CD4-positive, alpha-beta T cell (primary cell): ENCODE data around the gene INSL3. TPM values are rescaled to one million over a fixed set of nuclear protein-coding genes. Genes with fewer than 3 reads are reported as not detected.

Source experiments
- ATAC-seq: fragments of 200-7000 bp; cut with Tn5 transposase; one replicate; pipeline ENCODE4 v1.10.0; 2022; ENCODE audit warnings: mild to moderate bottlenecking; ENCODE audit not compliant: poor library complexity
- CTCF ChIA-PET: fragments of 350-600 bp; sonication (Branson Sonifier 250); formaldehyde crosslinking; loops from one replicate; lab custom pipeline; 2021; ENCODE audit warnings: antibody characterized with exemption, inconsistent platforms; lab: Charles Lee
- POLR2A ChIA-PET: fragments of 350-600 bp; sonication (Branson Sonifier 250); formaldehyde crosslinking; loops from one replicate; lab custom pipeline; 2021; ENCODE audit warnings: antibody characterized with exemption, inconsistent platforms; lab: Charles Lee
- DNase-seq, 14 experiments: peaks; one replicate each; pipeline ENCODE4 v3.0.0-alpha.2; 2013 to 2020; ENCODE audit warnings: mixed read lengths in 2 of 14
- H3K27ac ChIP-seq, 2 donors: one replicate each; pipeline versions ENCODE4 v1.5.1 to v1.7.0; 2013; ENCODE audit warnings: low read length in 2 of 2, low read depth in 1 of 2, mild to moderate bottlenecking in 1 of 2
- H3K27me3 ChIP-seq, 2 experiments: 1 replicate in 1 of 2; 2 replicates in 1 of 2; pipeline versions ENCODE4 v1.6.1 to v1.7.0; 2013; ENCODE audit warnings: low read length in 2 of 2, control low read depth in 1 of 2, mild to moderate bottlenecking in 1 of 2, moderate library complexity in 1 of 2; ENCODE audit not compliant: insufficient read depth in 2 of 2, control insufficient read depth in 1 of 2
- H3K36me3 ChIP-seq: one replicate; pipeline ENCODE4 v1.6.1; 2013; ENCODE audit warnings: low read length, control low read depth; ENCODE audit not compliant: insufficient read depth
- H3K4me1 ChIP-seq: one replicate; pipeline ENCODE4 v1.6.1; 2013; ENCODE audit warnings: low read length, control low read depth; ENCODE audit not compliant: insufficient read depth
- H3K4me3 ChIP-seq: one replicate; pipeline ENCODE4 v1.5.1; 2013; ENCODE audit warnings: mild to moderate bottlenecking, low read length, moderate library complexity
- H3K9me3 ChIP-seq, 2 experiments: 1 replicate in 1 of 2; 2 replicates in 1 of 2; pipeline versions ENCODE4 v1.6.1 to v1.7.0; 2013; ENCODE audit warnings: low read length in 2 of 2, mild to moderate bottlenecking in 2 of 2, control low read depth in 1 of 2, moderate library complexity in 1 of 2; ENCODE audit not compliant: control insufficient read depth in 1 of 2, insufficient read depth in 1 of 2
- H3K27ac Mint-ChIP-seq: one replicate; pipeline ENCODE4 v1.8.0; 2020; ENCODE audit warnings: mixed read lengths
- H3K27me3 Mint-ChIP-seq: one replicate; pipeline ENCODE4 v1.8.0; 2021; ENCODE audit warnings: mixed read lengths
- H3K36me3 Mint-ChIP-seq: one replicate; pipeline ENCODE4 v1.8.0; 2021; ENCODE audit warnings: low read depth, mixed read lengths
- H3K4me1 Mint-ChIP-seq: one replicate; pipeline ENCODE4 v1.8.0; 2021; ENCODE audit warnings: low read depth, mixed read lengths
- H3K4me3 Mint-ChIP-seq: one replicate; pipeline ENCODE4 v1.8.0; 2020; ENCODE audit warnings: mild to moderate bottlenecking, mixed read lengths
- H3K9me3 Mint-ChIP-seq: one replicate; pipeline ENCODE4 v1.8.0; 2020; ENCODE audit warnings: mixed read lengths
- CTCF ChIP-seq: fragments of 200-600 bp; IDR thresholded peaks from one replicate; pipeline ENCODE4 v1.8.0; 2022; ENCODE audit warnings: antibody characterized with exemption, mild to moderate bottlenecking
- intact Hi-C, 2 experiments: fragments of 100-400 bp; cut with DNase I in 1 of 2; cut with micrococcal nuclease in 1 of 2; formaldehyde crosslinking; loops; one replicate each; pipeline versions ENCODE4 v1.15.1 to v1.9.0; 2023 to 2025; cut with DNase I, micrococcal nuclease
- total RNA-seq, 174 experiments: library from RNA in 2 of 174; stranded (reverse) in 2 of 174; gene quantifications; one replicate each; pipeline ENCODE4 v1.2.3 and lab custom pipeline; 2021 to 2026

INSL3 gene
- total RNA-seq, 2 experiments from 2014 or later: 7.2 to 7.6 TPM

- H3K4me3 Mint-ChIP-seq: no peak overlapping the region
- no peak overlapping the region for H3K4me3 ChIP-seq
- H3K36me3 ChIP-seq: peaks cover 74% of the 10 kb centered on the region
- H3K4me1 Mint-ChIP-seq: peaks cover 4% of the 10 kb centered on the region
- CTCF ChIA-PET: interaction anchor here (1.2 kb wide), 1 partner anchor 89 kb away, joined by 3 read pairs; the partner anchor contains the start of gene RPL18A
- peaks cover 82% of the 10 kb centered on the region for H3K36me3 Mint-ChIP-seq
- POLR2A ChIA-PET: no interaction called here
- no peak for TF ChIP-seq CTCF
- intact Hi-C loops: no loop called here
- ATAC-seq (no peak), DNase-seq (no peak)
- peaks cover 4% of the 10 kb centered on the region for H3K4me1 ChIP-seq
- H3K9me3 ChIP-seq: no peaks in the 10 kb centered on the region
- H3K27me3 ChIP-seq: no peaks in the 10 kb centered on the region
- H3K27me3 Mint-ChIP-seq: no peaks in the 10 kb centered on the region
- H3K27ac Mint-ChIP-seq: no peak overlapping the region
- no peak overlapping the region for H3K27ac ChIP-seq
- no peaks in the 10 kb centered on the region for H3K9me3 Mint-ChIP-seq
Measured at GRCh38 chr19:17770613-17771012, 50.7 kb downstream of the INSL3 start.

GRCh38 chr19:17767559-17767958 is 53.8 kb downstream of the INSL3 start:
- H3K9me3 ChIP-seq: no peaks in the 10 kb centered on the region
- Mint-ChIP-seq H3K4me3 (no peak overlapping the region), H3K27me3 (no peaks in the 10 kb centered on the region), H3K36me3 (peaks cover 78% of the 10 kb centered on the region), H3K9me3 (no peaks in the 10 kb centered on the region), H3K27ac (no peak overlapping the region), H3K4me1 (peaks cover 4% of the 10 kb centered on the region)
- peaks cover 4% of the 10 kb centered on the region for H3K4me1 ChIP-seq
- no peak for TF ChIP-seq CTCF
- no peaks in the 10 kb centered on the region for H3K27me3 ChIP-seq
- H3K27ac ChIP-seq: no peak overlapping the region
- intact Hi-C loops: no loop called here
- no peak for ATAC-seq
- H3K4me3 ChIP-seq: no peak overlapping the region
- peaks cover 77% of the 10 kb centered on the region for H3K36me3 ChIP-seq
- POLR2A ChIA-PET: no interaction called here
- no peak for DNase-seq
- CTCF ChIA-PET: interaction anchor here (1.2 kb wide), 1 partner anchor 88 kb away, joined by 3 read pairs; no protein-coding TSS in a partner anchor

- Histone ChIP-seq H3K27ac (no peak overlapping the region), H3K4me1 (peaks cover 4% of the 10 kb centered on the region), H3K27me3 (no peaks in the 10 kb centered on the region), H3K4me3 (no peak overlapping the region), H3K36me3 (peaks cover 75% of the 10 kb centered on the region), H3K9me3 (no peaks in the 10 kb centered on the region)
- H3K9me3 Mint-ChIP-seq: no peaks in the 10 kb centered on the region
- TF ChIP-seq CTCF: peak; percentile 47
- DNase-seq (peak in 11 of 14 experiments; percentile 19 to 65 (median 32)), ATAC-seq (peak; percentile 54)
- H3K4me3 Mint-ChIP-seq: no peak overlapping the region
- no peak overlapping the region for H3K27ac Mint-ChIP-seq
- H3K36me3 Mint-ChIP-seq: peaks cover 75% of the 10 kb centered on the region
- ChIA-PET CTCF (interaction anchor here (0.7 to 1.2 kb wide), 9 partner anchors 13 to 166 kb away, joined by 3 to 5 read pairs (median 3); partner anchors contain the start of genes CCDC124 and RPL18A), POLR2A (interaction anchor here (1.9 kb wide), 1 partner anchor 84 kb away, joined by 4 read pairs; no protein-coding TSS in a partner anchor)
- peaks cover 4% of the 10 kb centered on the region for H3K4me1 Mint-ChIP-seq
- intact Hi-C loops: no loop called here
- H3K27me3 Mint-ChIP-seq: no peaks in the 10 kb centered on the region
Measured at GRCh38 chr19:17766543-17767131, 54.7 kb downstream of the INSL3 start.

Other genes with a start within 250 kb of the INSL3 start
- under 1 TPM; 0.11 to 0.14 TPM for gene UNC13A, start 133.2 kb downstream of the INSL3 start, total RNA-seq
- gene MAP1S, start 102.0 kb downstream of the INSL3 start, total RNA-seq: 10 to 100 TPM; 18.1 to 21.4 TPM
- gene FCHO1, start 70.0 kb downstream of the INSL3 start, total RNA-seq: 10 to 100 TPM; 40.7 to 43.1 TPM
- gene B3GNT3, start 26.4 kb downstream of the INSL3 start, total RNA-seq: under 1 TPM; 0.39 to 0.52 TPM
- gene JAK3, start 26.5 kb upstream of the INSL3 start, total RNA-seq: 100 to 1,000 TPM; 120 to 121 TPM
- 1,000 to 10,000 TPM; 4,157 to 4,260 TPM for gene RPL18A, start 38.4 kb upstream of the INSL3 start, total RNA-seq
- gene SLC5A5, start 50.4 kb upstream of the INSL3 start, total RNA-seq: 1 to 10 TPM; 1.6 TPM
- 10 to 100 TPM; 26.9 to 28.1 TPM for gene CCDC124, start 111.5 kb upstream of the INSL3 start, total RNA-seq
- gene KCNN1, start 145.6 kb upstream of the INSL3 start, total RNA-seq: not detected
- 100 to 1,000 TPM; 325 to 341 TPM for gene ARRDC2, start 186.7 kb upstream of the INSL3 start, total RNA-seq